Caco-2 (cell line): ENCODE measurements around the gene NOTO. TPM values are rescaled to one million over a fixed set of nuclear protein-coding genes. Genes with fewer than 3 reads are reported as not detected.

Experiments used
- BruUV-seq: library from RNA; stranded (reverse); fragments of 400-500 nt; replicated peaks from 2 replicates; lab custom pipeline; 2021; lab: Mats Ljungman, UMichigan
- CTCF ChIA-PET: fragments of 300-600 bp; sonication (Branson Sonifier 250); formaldehyde crosslinking; loops from one replicate; lab custom pipeline; 2022; ENCODE audit warnings: antibody characterized with exemption; lab: Charles Lee
- POLR2A ChIA-PET: fragments of 300-600 bp; sonication (Branson Sonifier 250); formaldehyde crosslinking; loops from one replicate; lab custom pipeline; 2022; ENCODE audit warnings: antibody characterized with exemption; lab: Charles Lee
- DNase-seq, 2 experiments: peaks; one replicate each; pipeline versions ENCODE4 v3.0.0 to v3.0.0-alpha.2; 2020 to 2022
- H3K27me3 ChIP-seq: replicated peaks from 2 replicates; pipeline ENCODE4 v1.6.0; 2011; ENCODE audit warnings: low read length; ENCODE audit not compliant: control insufficient read depth, insufficient read depth
- H3K36me3 ChIP-seq: 2 replicates; pipeline ENCODE4 v1.5.1; 2011; ENCODE audit warnings: low read length; ENCODE audit not compliant: control insufficient read depth, insufficient read depth
- H3K4me1 ChIP-seq: fragments of 250-450 bp; sonication (Bioruptor Pico); 2 replicates; pipeline ENCODE4 v1.5.1; 2020; ENCODE audit warnings: mild to moderate bottlenecking
- H3K4me3 ChIP-seq: 2 replicates; pipeline ENCODE4 v1.5.1; 2011; ENCODE audit warnings: low read depth, mild to moderate bottlenecking, control low read depth, low read length
- H3K9me3 ChIP-seq: fragments of 250-450 bp; sonication (Bioruptor Pico); 2 replicates; pipeline ENCODE4 v1.5.1; 2020; ENCODE audit warnings: mild to moderate bottlenecking, moderate library complexity
- H3K27ac Mint-ChIP-seq: one replicate; pipeline ENCODE4 v1.8.0; 2022; ENCODE audit warnings: mixed read lengths; ENCODE audit not compliant: unreplicated experiment
- H3K27me3 Mint-ChIP-seq: one replicate; pipeline ENCODE4 v1.8.0; 2022; ENCODE audit warnings: mixed read lengths; ENCODE audit not compliant: insufficient read depth, unreplicated experiment
- H3K36me3 Mint-ChIP-seq: one replicate; pipeline ENCODE4 v1.8.0; 2022; ENCODE audit warnings: mild to moderate bottlenecking, mixed read lengths; ENCODE audit not compliant: insufficient read depth, unreplicated experiment
- H3K4me1 Mint-ChIP-seq: one replicate; pipeline ENCODE4 v1.8.0; 2022; ENCODE audit warnings: low read depth, mixed read lengths; ENCODE audit not compliant: unreplicated experiment
- H3K4me3 Mint-ChIP-seq: one replicate; pipeline ENCODE4 v1.8.0; 2022; ENCODE audit warnings: mild to moderate bottlenecking, moderate library complexity, mixed read lengths; ENCODE audit not compliant: unreplicated experiment
- H3K9me3 Mint-ChIP-seq: one replicate; pipeline ENCODE4 v1.8.0; 2022; ENCODE audit warnings: mixed read lengths; ENCODE audit not compliant: unreplicated experiment
- CTCF ChIP-seq, 2 experiments: fragments of 200-600 bp in 1 of 2; IDR thresholded peaks; 1 replicate in 1 of 2; 2 replicates in 1 of 2; pipeline versions ENCODE4 v1.5.1 to v1.8.0; 2011 to 2022; ENCODE audit warnings: antibody characterized with exemption in 1 of 2, control low read depth in 1 of 2, inconsistent platforms in 1 of 2, low read depth in 1 of 2, low read length in 1 of 2, mild to moderate bottlenecking in 1 of 2, moderate library complexity in 1 of 2; ENCODE audit not compliant: insufficient read depth in 1 of 2, severe bottlenecking in 1 of 2, unreplicated experiment in 1 of 2
- intact Hi-C: fragments of 100-400 bp; cut with micrococcal nuclease; formaldehyde crosslinking; loops from one replicate; pipeline ENCODE4 v1.10.0; 2022; ENCODE audit not compliant: unreplicated experiment
- total RNA-seq: library from RNA; stranded (reverse); gene quantifications from 2 replicates; pipeline ENCODE4 v1.2.3, GENCODE V29; 2022

NOTO gene
- total RNA-seq, 1 experiment from 2014 or later, result not detected

- DNase-seq, result no peak
- no peaks in the 10 kb centered on the region for H3K9me3 Mint-ChIP-seq
- ChIA-PET CTCF (interaction anchor here (1.0 kb wide), 1 partner anchor 12 kb away, joined by 3 read pairs; no protein-coding TSS in a partner anchor), POLR2A (interaction anchor here (0.6 kb wide), 1 partner anchor 24 kb away, joined by 4 read pairs; the partner anchor contains the start of gene PRADC1)
- H3K27ac Mint-ChIP-seq, result no peak overlapping the region
- Histone ChIP-seq H3K4me3 (no peak overlapping the region), H3K4me1 (no peaks in the 10 kb centered on the region), H3K9me3 (no peaks in the 10 kb centered on the region), H3K36me3 (peaks cover 3% of the 10 kb centered on the region), H3K27me3 (no peaks in the 10 kb centered on the region)
- peaks cover 67% of the 10 kb centered on the region for H3K36me3 Mint-ChIP-seq
- no peak for TF ChIP-seq CTCF (IDR thresholded peaks at IDR 0.05; ENCODE audit: insufficient read depth in 1 of 2, low read depth in 1 of 2, low read length in 1 of 2, severe bottlenecking in 1 of 2, unreplicated experiment in 1 of 2)
- BruUV-seq, result no TSS peak
- intact Hi-C loops, result no loop called here
- H3K4me3 Mint-ChIP-seq, result no peak overlapping the region
- no peaks in the 10 kb centered on the region for H3K27me3 Mint-ChIP-seq
- no peaks in the 10 kb centered on the region for H3K4me1 Mint-ChIP-seq
These were observed 54.2 kb downstream of the NOTO start for GRCh38 chr2:73256618-73256922.

- no peak for TF ChIP-seq CTCF (IDR thresholded peaks at IDR 0.05; ENCODE audit: insufficient read depth in 1 of 2, low read depth in 1 of 2, low read length in 1 of 2, severe bottlenecking in 1 of 2, unreplicated experiment in 1 of 2)
- no peaks in the 10 kb centered on the region for H3K27me3 Mint-ChIP-seq
- H3K9me3 Mint-ChIP-seq, result no peaks in the 10 kb centered on the region
- no peak for DNase-seq
- Histone ChIP-seq H3K27me3 (no peaks in the 10 kb centered on the region), H3K4me1 (no peaks in the 10 kb centered on the region), H3K4me3 (no peak overlapping the region), H3K36me3 (peaks cover 3% of the 10 kb centered on the region), H3K9me3 (no peaks in the 10 kb centered on the region)
- no peak overlapping the region for H3K4me3 Mint-ChIP-seq
- no peak overlapping the region for H3K27ac Mint-ChIP-seq
- BruUV-seq, result no TSS peak
- intact Hi-C loops, result no loop called here
- H3K36me3 Mint-ChIP-seq, result peaks cover 62% of the 10 kb centered on the region
- no peaks in the 10 kb centered on the region for H3K4me1 Mint-ChIP-seq
- ChIA-PET CTCF (interaction anchor here (0.9 kb wide), 1 partner anchor 12 kb away, joined by 5 read pairs; no protein-coding TSS in a partner anchor), POLR2A (no interaction called here)
These were observed 54.6 kb downstream of the NOTO start for GRCh38 chr2:73257021-73257420.

DNA sequence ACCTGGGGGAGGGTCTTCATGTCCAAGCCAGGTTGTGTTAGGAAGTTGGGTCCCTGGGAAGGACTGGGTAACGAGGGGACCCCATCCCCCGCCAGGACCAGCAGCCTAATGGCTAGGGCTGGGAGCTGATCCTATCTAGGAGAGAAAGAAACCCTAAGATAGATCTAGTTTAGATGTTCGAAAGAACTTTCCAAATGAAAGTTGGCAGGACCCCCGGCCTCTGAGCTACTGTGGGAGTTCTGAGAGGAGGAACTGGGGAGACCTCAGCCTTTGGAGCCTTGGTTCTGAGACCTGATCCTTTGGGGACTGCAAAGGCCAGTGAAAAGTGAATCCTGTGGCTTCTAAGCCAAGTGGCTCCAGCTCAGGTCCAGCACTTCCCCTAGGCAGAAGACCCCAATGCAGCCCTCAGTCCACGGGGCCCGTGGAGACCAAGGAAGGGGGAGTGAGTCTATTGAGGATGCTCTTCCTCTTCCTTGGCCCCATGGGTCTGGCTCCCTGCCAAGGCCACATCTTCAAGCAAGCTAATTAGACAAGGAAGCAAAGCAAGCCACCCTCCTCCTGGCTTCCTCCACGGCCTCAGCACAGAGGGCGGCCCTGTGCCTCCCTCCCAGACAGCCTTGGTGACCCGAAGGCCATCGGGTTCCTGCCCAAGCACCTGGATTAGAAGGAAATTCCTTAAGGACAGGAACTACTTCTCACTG lies 55.2 kb downstream of the NOTO start:
- H3K4me1 ChIP-seq, result no peaks in the 10 kb centered on the region
- Mint-ChIP-seq H3K36me3 (peaks cover 57% of the 10 kb centered on the region), H3K4me1 (no peaks in the 10 kb centered on the region), H3K4me3 (no peak overlapping the region), H3K27ac (no peak overlapping the region), H3K27me3 (no peaks in the 10 kb centered on the region), H3K9me3 (no peaks in the 10 kb centered on the region)
- H3K9me3 ChIP-seq, result no peaks in the 10 kb centered on the region
- no TSS peak for BruUV-seq
- no peak for DNase-seq
- CTCF ChIA-PET, result interaction anchor here (0.9 kb wide), 1 partner anchor 11 kb away, joined by 5 read pairs; no protein-coding TSS in a partner anchor
- H3K4me3 ChIP-seq, result no peak overlapping the region
- peaks cover under 1% of the 10 kb centered on the region; the same call in 1 of the 2 replicates for H3K36me3 ChIP-seq
- no peak for TF ChIP-seq CTCF (IDR thresholded peaks at IDR 0.05; ENCODE audit: insufficient read depth in 1 of 2, low read depth in 1 of 2, low read length in 1 of 2, severe bottlenecking in 1 of 2, unreplicated experiment in 1 of 2)
- H3K27me3 ChIP-seq, result no peaks in the 10 kb centered on the region
- intact Hi-C loops, result no loop called here
- POLR2A ChIA-PET, result no interaction called here
